Ectodermal cell (in vitro differentiated cells): Measurements from ENCODE around the gene FGF11.

ENCODE experiments used
- H3K27ac ChIP-seq: 2 replicates; pipeline ENCODE4 v1.7.0; 2013; ENCODE audit warnings: mild to moderate bottlenecking, low read depth, low read length; ENCODE audit not compliant: insufficient read depth, poor library complexity, severe bottlenecking
- H3K27me3 ChIP-seq: 2 replicates; pipeline ENCODE4 v1.7.0; 2013; ENCODE audit warnings: mild to moderate bottlenecking, low read length; ENCODE audit not compliant: insufficient read depth, control insufficient read depth, poor library complexity, severe bottlenecking
- H3K36me3 ChIP-seq: one replicate; pipeline ENCODE4 v1.7.0; 2013; ENCODE audit warnings: low read length; ENCODE audit not compliant: control insufficient read depth, insufficient read depth
- H3K4me1 ChIP-seq: one replicate; pipeline ENCODE4 v1.7.0; 2013; ENCODE audit warnings: low read length; ENCODE audit not compliant: control insufficient read depth, insufficient read depth
- H3K4me3 ChIP-seq: 2 replicates; pipeline ENCODE4 v1.7.0; 2013; ENCODE audit warnings: low read depth, low read length, control low read depth; ENCODE audit not compliant: insufficient read depth
- H3K9me3 ChIP-seq: 2 replicates; pipeline ENCODE4 v1.7.0; 2013; ENCODE audit warnings: mild to moderate bottlenecking, low read length, moderate library complexity; ENCODE audit not compliant: control insufficient read depth
- WGBS, 2 experiments: methylation state at CpG; one replicate each; pipeline ENCODE4 v1.1.7; 2013; ENCODE audit warnings: missing lambda C conversion rate in 2 of 2; 5-methylcytosine and 5-hydroxymethylcytosine counted together

FGF11 gene

DNA sequence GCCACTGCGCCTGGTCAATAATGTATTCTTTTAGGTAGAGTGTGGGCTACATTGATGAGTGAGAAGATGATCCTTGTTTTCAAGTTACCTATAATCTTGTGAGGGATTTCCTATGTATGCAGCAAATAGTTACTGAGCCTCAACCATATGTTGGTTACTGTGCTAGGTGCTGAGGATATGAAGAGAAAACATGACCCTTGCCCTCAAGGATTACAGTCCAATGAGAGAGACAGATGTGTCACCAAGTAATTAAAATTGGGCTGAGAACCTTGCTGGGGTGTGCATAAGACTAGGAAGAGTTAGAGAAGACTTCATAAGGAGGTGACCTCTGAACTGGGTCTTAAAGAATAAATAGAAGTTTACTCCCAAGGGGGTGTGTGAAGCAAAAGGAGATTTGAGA, 52.3 kb downstream of the FGF11 start:
- Histone ChIP-seq H3K4me1 (no peaks in the 10 kb centered on the region), H3K9me3 (no peaks in the 10 kb centered on the region), H3K27ac (no peak overlapping the region), H3K4me3 (no peak overlapping the region), H3K27me3 (no peaks in the 10 kb centered on the region), H3K36me3 (peaks cover 8% of the 10 kb centered on the region)
- WGBS, 2 experiments = 87 to 93% methylated on average over 1 of the region's 1 CpG

GRCh38 chr17:7493941-7494340, 54.6 kb downstream of the FGF11 start:
- Histone ChIP-seq H3K4me1 (no peaks in the 10 kb centered on the region), H3K27ac (no peak overlapping the region), H3K4me3 (no peak overlapping the region), H3K36me3 (peaks cover 28% of the 10 kb centered on the region), H3K27me3 (no peaks in the 10 kb centered on the region), H3K9me3 (no peaks in the 10 kb centered on the region)
- 96 to 99% methylated on average over 3 of the region's 3 CpGs for WGBS, 2 experiments
